Upper lobe of left lung (tissue), 6 donors: ENCODE measurements around the gene LRRC15. TPM values are rescaled to one million over a fixed set of nuclear protein-coding genes. Genes with fewer than 3 reads are reported as not detected.

ENCODE experiments used
- ATAC-seq, 2 donors: fragments of 200-7000 bp; cut with Tn5 transposase; one replicate each; pipeline ENCODE4 v1.9.1; 2022; ENCODE audit warnings: mild to moderate bottlenecking in 2 of 2, moderate library complexity in 2 of 2; ENCODE audit not compliant: low FRiP score in 2 of 2
- DNase-seq, 2 donors: peaks; one replicate each; pipeline ENCODE4 v3.0.0-alpha.2; 2019 to 2020
- H3K27ac ChIP-seq, 4 donors: fragments of 200-600 bp; sonication (generic); one replicate each; pipeline ENCODE4 v1.5.1; 2016 to 2019
- H3K27me3 ChIP-seq, 4 donors: fragments of 200-600 bp; sonication (generic); one replicate each; pipeline ENCODE4 v1.5.1; 2017 to 2019
- H3K36me3 ChIP-seq, 4 donors: fragments of 200-600 bp; sonication (generic); one replicate each; pipeline ENCODE4 v1.5.1; 2016 to 2019
- H3K4me1 ChIP-seq, 4 donors: fragments of 200-600 bp; sonication (generic); one replicate each; pipeline ENCODE4 v1.5.1; 2018 to 2019
- H3K4me3 ChIP-seq, 4 donors: fragments of 200-600 bp; sonication (generic); one replicate each; pipeline ENCODE4 v1.5.1; 2017 to 2019; ENCODE audit warnings: mild to moderate bottlenecking in 2 of 4, moderate library complexity in 1 of 4
- H3K9me3 ChIP-seq, 4 donors: fragments of 200-600 bp; sonication (generic); one replicate each; pipeline ENCODE4 v1.5.1; 2018 to 2019
- EP300 ChIP-seq, 4 donors: sonication (generic); formaldehyde crosslinking; IDR thresholded peaks; one replicate each; pipeline ENCODE4 v1.5.1; 2017; ENCODE audit warnings: antibody characterized with exemption in 4 of 4, control low read depth in 2 of 4
- POLR2A ChIP-seq, 4 donors: fragments of 450-650 bp; IDR thresholded peaks; one replicate each; pipeline ENCODE4 v1.5.1; 2016 to 2017; ENCODE audit warnings: antibody characterized with exemption in 4 of 4, mild to moderate bottlenecking in 2 of 4
- POLR2AphosphoS5 ChIP-seq, 2 donors: sonication (generic); formaldehyde crosslinking; IDR thresholded peaks; one replicate each; pipeline ENCODE4 v1.5.1; 2017; ENCODE audit warnings: antibody characterized with exemption in 2 of 2
- WGBS, 2 donors: methylation state at CpG; one replicate each; pipeline ENCODE4 v1.1.5; 2017 to 2018; 5-methylcytosine and 5-hydroxymethylcytosine counted together
- total RNA-seq, 6 donors: library from RNA; depleted of rRNA in 4 of 6; stranded (reverse); fragments of >200 nt in 4 of 6; gene quantifications; one replicate each; pipeline versions ENCODE4 v1.1.0 to v1.2.1, GENCODE V29; 2016 to 2021
- TF ChIP-seq, protein P1 (sequence below), 6 experiments: fragments of 450-650 bp in 4 of 6; fragments of 200-600 bp in 2 of 6; sonication (generic) in 2 of 6; IDR thresholded peaks; one replicate each; pipeline ENCODE4 v1.5.1; 2016 to 2019; ENCODE audit warnings: antibody characterized with exemption in 6 of 6
- donor health status: DM: no; HTN: no; CAD: no; lungs with moderate emphysema.
- donor health status: DM: no; HTN: yes; CAD: no; lungs with severe emphysema.

Gene LRRC15
- total RNA-seq, 6 donors from 2014 or later: 0.15 to 1.1 (median 1.0) TPM; not detected in 3

DNA sequence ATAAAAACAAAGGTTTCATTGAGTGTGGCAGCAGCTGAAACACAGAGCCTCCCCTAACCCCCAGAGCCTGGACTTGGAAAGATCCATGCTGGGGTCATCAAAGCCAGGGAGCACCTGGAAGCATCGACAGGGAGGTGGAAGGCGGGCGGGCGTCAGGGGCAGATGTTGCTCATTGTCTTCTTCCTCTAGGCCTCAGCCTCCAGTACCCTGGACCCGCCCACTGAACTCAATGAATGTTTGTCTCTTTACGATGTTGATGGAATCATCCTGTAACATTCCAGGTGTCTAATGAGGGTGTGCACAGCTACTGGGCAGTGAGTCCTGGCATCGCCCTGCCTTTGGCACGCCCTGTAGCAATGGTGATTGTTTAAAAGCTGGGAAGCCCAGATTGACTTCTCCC lies 19.7 kb upstream of the LRRC15 start:
- Histone ChIP-seq H3K4me1 (no peaks in the 10 kb centered on the region), H3K27ac (no peak overlapping the region)
- DNase-seq: no peak

DNA sequence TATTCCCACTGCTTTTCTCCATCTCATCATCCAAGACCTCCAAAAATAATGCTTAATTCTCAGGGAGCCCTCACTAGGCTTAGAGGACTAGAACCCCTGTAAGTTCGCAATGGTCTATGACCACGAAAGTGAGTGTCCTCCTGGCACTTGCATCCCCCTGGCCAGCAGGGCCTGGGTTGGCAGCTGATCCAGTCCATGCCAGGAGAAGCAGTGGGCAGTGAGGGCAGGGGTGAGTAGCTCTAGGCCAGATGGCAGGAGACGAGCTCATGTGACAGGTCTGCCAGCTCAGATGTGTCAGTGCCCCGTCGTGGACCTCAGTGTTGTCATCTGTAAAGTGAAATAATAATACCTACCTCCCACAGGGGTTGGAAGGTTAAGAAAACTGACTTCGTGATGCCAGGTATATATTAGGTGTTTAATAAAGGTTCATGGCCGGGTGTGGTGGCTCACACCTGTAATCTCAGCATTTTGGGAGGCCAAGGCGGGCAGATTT lies 18.4 kb upstream of the LRRC15 start:
- TF ChIP-seq EP300 (IDR thresholded peaks at IDR 0.05): no peak
- 95% methylated on average over 8 of the region's 8 CpGs for WGBS, 2 donors
- peaks cover 0 to 5% (median 3%) of the 10 kb centered on the region in 4 donors for H3K9me3 ChIP-seq
- DNase-seq (no peak), ATAC-seq (no peak)
- H3K4me3 ChIP-seq: no peak overlapping the region
- no peaks in the 10 kb centered on the region for H3K27me3 ChIP-seq
- H3K27ac ChIP-seq: no peak overlapping the region
- H3K4me1 ChIP-seq: no peaks in the 10 kb centered on the region
- H3K36me3 ChIP-seq: no peaks in the 10 kb centered on the region

More for the DNA sequence above, 19.7 kb upstream of the LRRC15 start:
- Histone ChIP-seq H3K27me3 (no peaks in the 10 kb centered on the region), H3K36me3 (no peaks in the 10 kb centered on the region), H3K4me3 (no peak overlapping the region), H3K9me3 (peaks cover 0 to 5% (median 3%) of the 10 kb centered on the region in 4 donors)
- TF ChIP-seq POLR2AphosphoS5 (IDR thresholded peaks at IDR 0.05) (no peak), POLR2A (IDR thresholded peaks at IDR 0.05) (no peak), EP300 (IDR thresholded peaks at IDR 0.05) (no peak)
- TF ChIP-seq, protein P1, sequence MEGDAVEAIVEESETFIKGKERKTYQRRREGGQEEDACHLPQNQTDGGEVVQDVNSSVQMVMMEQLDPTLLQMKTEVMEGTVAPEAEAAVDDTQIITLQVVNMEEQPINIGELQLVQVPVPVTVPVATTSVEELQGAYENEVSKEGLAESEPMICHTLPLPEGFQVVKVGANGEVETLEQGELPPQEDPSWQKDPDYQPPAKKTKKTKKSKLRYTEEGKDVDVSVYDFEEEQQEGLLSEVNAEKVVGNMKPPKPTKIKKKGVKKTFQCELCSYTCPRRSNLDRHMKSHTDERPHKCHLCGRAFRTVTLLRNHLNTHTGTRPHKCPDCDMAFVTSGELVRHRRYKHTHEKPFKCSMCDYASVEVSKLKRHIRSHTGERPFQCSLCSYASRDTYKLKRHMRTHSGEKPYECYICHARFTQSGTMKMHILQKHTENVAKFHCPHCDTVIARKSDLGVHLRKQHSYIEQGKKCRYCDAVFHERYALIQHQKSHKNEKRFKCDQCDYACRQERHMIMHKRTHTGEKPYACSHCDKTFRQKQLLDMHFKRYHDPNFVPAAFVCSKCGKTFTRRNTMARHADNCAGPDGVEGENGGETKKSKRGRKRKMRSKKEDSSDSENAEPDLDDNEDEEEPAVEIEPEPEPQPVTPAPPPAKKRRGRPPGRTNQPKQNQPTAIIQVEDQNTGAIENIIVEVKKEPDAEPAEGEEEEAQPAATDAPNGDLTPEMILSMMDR (IDR thresholded peaks at IDR 0.05): no peak
- WGBS, 2 donors: 94 to 95% methylated on average over 8 of the region's 8 CpGs
- ATAC-seq: no peak

DNA sequence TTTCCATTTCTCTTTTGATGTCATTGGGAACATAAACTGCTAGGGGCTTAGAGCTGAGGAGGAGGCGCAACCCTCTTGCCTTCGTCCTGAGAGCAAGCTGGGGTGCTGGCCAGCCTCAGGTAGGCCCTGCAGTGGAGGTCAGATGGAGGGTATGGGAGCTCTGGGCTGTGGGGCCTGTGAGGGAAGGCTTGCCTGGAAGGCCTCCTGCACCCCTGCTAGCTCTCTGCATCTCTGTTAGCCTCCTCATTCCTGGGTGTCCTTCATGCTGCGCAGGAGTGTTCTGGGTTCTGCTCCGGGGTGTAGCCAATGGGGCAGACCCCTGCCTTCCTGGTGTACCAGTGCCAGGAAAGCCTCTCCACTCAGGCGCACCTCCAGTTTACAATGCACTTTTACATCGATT lies 17.7 kb upstream of the LRRC15 start:
- H3K36me3 ChIP-seq: no peaks in the 10 kb centered on the region
- H3K4me3 ChIP-seq: no peak overlapping the region
- ATAC-seq (no peak), DNase-seq (no peak)
- peaks cover 0 to 5% (median 3%) of the 10 kb centered on the region in 4 donors for H3K9me3 ChIP-seq
- H3K27ac ChIP-seq: no peak overlapping the region
- no peak for TF ChIP-seq EP300 (IDR thresholded peaks at IDR 0.05)
- TF ChIP-seq, protein P1 (IDR thresholded peaks at IDR 0.05): no peak
- TF ChIP-seq POLR2AphosphoS5 (IDR thresholded peaks at IDR 0.05): no peak
- TF ChIP-seq POLR2A (IDR thresholded peaks at IDR 0.05): no peak
- no peaks in the 10 kb centered on the region for H3K4me1 ChIP-seq
- WGBS, 2 donors: 94 to 99% methylated on average over 6 of the region's 6 CpGs
- no peaks in the 10 kb centered on the region for H3K27me3 ChIP-seq

DNA sequence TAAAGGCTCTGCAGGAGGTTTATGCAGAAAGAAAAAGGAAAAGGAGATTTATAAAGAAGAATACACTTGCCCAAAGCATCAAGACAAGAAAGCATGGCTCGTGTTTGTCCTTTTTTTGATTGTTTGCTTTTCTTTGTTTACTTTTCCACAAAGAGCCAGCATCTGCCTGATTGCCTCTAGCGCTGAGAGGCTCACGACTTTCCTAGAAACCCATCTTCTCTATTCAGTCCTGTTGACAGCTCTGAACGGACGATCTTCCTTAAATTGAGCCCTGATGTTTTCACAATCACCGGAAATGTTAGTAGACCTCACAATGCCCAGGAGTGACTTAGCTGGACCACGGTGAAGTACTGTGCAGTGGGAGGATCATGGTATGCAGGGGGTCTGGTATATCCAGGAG lies 17.1 kb upstream of the LRRC15 start:
- Histone ChIP-seq H3K36me3 (no peaks in the 10 kb centered on the region), H3K9me3 (peaks cover 0 to 5% (median 3%) of the 10 kb centered on the region in 4 donors), H3K4me3 (no peak overlapping the region), H3K27ac (no peak overlapping the region), H3K4me1 (no peaks in the 10 kb centered on the region), H3K27me3 (no peaks in the 10 kb centered on the region)
- WGBS, 2 donors: 58 to 61% methylated on average over 7 of the region's 7 CpGs
- TF ChIP-seq, protein P1 (IDR thresholded peaks at IDR 0.05): no peak
- TF ChIP-seq POLR2AphosphoS5 (IDR thresholded peaks at IDR 0.05): no peak
- TF ChIP-seq EP300 (IDR thresholded peaks at IDR 0.05): no peak
- TF ChIP-seq POLR2A (IDR thresholded peaks at IDR 0.05): no peak
- no peak for ATAC-seq
- DNase-seq: no peak

DNA sequence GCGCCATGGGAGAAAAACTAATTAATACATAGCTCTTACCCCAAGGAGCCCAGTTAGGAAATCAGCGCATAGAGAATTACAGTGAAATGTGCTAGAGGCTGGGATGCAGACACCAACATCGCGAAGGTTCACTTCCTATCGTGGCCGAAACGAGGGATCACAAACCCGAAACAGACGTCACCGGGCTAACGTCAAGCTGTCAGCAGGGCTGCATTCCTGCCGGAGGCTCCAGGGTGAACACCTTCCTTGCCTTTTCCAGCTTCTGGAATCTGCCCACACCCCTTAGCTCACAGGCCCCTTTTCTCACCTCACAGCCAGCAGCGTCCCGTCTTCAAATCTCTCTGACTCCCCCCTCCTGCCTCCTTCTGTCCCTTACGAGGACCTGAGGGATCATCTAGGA lies 16.5 kb upstream of the LRRC15 start:
- DNase-seq (no peak), ATAC-seq (no peak)
- no peaks in the 10 kb centered on the region for H3K36me3 ChIP-seq
- H3K27me3 ChIP-seq: no peaks in the 10 kb centered on the region
- TF ChIP-seq POLR2AphosphoS5 (IDR thresholded peaks at IDR 0.05) (no peak), POLR2A (IDR thresholded peaks at IDR 0.05) (no peak), EP300 (IDR thresholded peaks at IDR 0.05) (no peak)
- TF ChIP-seq, protein P1 (IDR thresholded peaks at IDR 0.05): no peak
- H3K4me3 ChIP-seq: no peak overlapping the region
- H3K9me3 ChIP-seq: peaks cover 0 to 4% (median 3%) of the 10 kb centered on the region in 4 donors
- peaks cover 0 to 5% (median 0%) of the 10 kb centered on the region in 4 donors for H3K4me1 ChIP-seq
- no peak overlapping the region for H3K27ac ChIP-seq
- 75 to 85% methylated on average over 15 of the region's 15 CpGs for WGBS, 2 donors
